Osteoblast (primary cell): ENCODE measurements around the gene HSPB3. TPM values are rescaled to one million over a fixed set of nuclear protein-coding genes. Genes with fewer than 3 reads are reported as not detected.
"Not testable (repeated sequence)": the region's sequence is repeated elsewhere in the genome, so short reads cannot be mapped to it uniquely, and the experiment has no call there.

Experiments
- DNase-seq: peaks from one replicate; pipeline ENCODE4 v3.0.0; 2011; ENCODE audit warnings: low spot score, mixed read lengths; ENCODE audit not compliant: insufficient read length; ENCODE audit errors: missing footprints
- H2AFZ ChIP-seq: 2 replicates; pipeline ENCODE4 v1.6.0; 2011; ENCODE audit warnings: mild to moderate bottlenecking, low read length
- H3K27ac ChIP-seq: 2 replicates; pipeline ENCODE4 v1.5.1; 2011; ENCODE audit warnings: mild to moderate bottlenecking, low read depth, low read length, moderate library complexity
- H3K27me3 ChIP-seq: 2 replicates; pipeline ENCODE4 v1.6.0; 2012; ENCODE audit warnings: mild to moderate bottlenecking, control low read depth, inconsistent platforms, low read length, moderate library complexity; ENCODE audit not compliant: insufficient read depth
- H3K36me3 ChIP-seq: 2 replicates; pipeline ENCODE4 v1.5.1; 2011; ENCODE audit warnings: mild to moderate bottlenecking, low read length, control low read depth, moderate library complexity; ENCODE audit not compliant: insufficient read depth
- H3K4me1 ChIP-seq: 2 replicates; pipeline ENCODE4 v1.5.1; 2011; ENCODE audit warnings: mild to moderate bottlenecking, low read length, control low read depth, moderate library complexity; ENCODE audit not compliant: insufficient read depth
- H3K4me2 ChIP-seq: 2 replicates; pipeline ENCODE4 v1.6.0; 2011; ENCODE audit warnings: mild to moderate bottlenecking, low read length; ENCODE audit not compliant: insufficient read depth
- H3K4me3 ChIP-seq: fragments of 200-600 bp; sonication (generic); 3 replicates; pipeline ENCODE4 v1.5.1; 2012; ENCODE audit warnings: mild to moderate bottlenecking, low read length, inconsistent platforms; ENCODE audit not compliant: insufficient read depth
- H3K79me2 ChIP-seq: 2 replicates; pipeline ENCODE4 v1.6.0; 2012; ENCODE audit warnings: mild to moderate bottlenecking, low read length, control low read depth, inconsistent platforms; ENCODE audit not compliant: insufficient read depth
- H3K9me3 ChIP-seq: 2 replicates; pipeline ENCODE4 v1.5.1; 2011; ENCODE audit warnings: low read depth, low read length, control low read depth
- H4K20me1 ChIP-seq: 2 replicates; pipeline ENCODE4 v1.6.0; 2012; ENCODE audit warnings: mild to moderate bottlenecking, low read length, control low read depth; ENCODE audit not compliant: insufficient read depth
- CTCF ChIP-seq: IDR thresholded peaks from 2 replicates; pipeline ENCODE4 v1.5.1; 2011; ENCODE audit warnings: mild to moderate bottlenecking, low read depth, low read length, moderate library complexity; ENCODE audit errors: extremely low read depth
- total RNA-seq: library from RNA; depleted of rRNA; stranded (reverse); fragments of >200 nt; gene quantifications from 2 replicates; pipeline ENCODE4 v1.2.3, GENCODE V29; 2012

Gene HSPB3
- total RNA-seq, 1 donor, result not detected

GRCh38 chr5:54480296-54480695, 24.8 kb downstream of the HSPB3 start:
- no peak for DNase-seq
- no peak overlapping the region for H3K4me2 ChIP-seq
- no peak overlapping the region for H3K4me3 ChIP-seq

GRCh38 chr5:54484219-54484894, 28.9 kb downstream of the HSPB3 start:
- no peaks in the 10 kb centered on the region for H3K36me3 ChIP-seq
- H3K79me2 ChIP-seq, result no peaks in the 10 kb centered on the region
- peaks cover 6% of the 10 kb centered on the region for H3K27me3 ChIP-seq
- no peak overlapping the region for H3K4me3 ChIP-seq
- DNase-seq, result no peak
- no peaks in the 10 kb centered on the region for H4K20me1 ChIP-seq
- no peaks in the 10 kb centered on the region for H3K4me1 ChIP-seq
- no peaks in the 10 kb centered on the region for H3K9me3 ChIP-seq
- H2AFZ ChIP-seq, result no peak overlapping the region
- H3K4me2 ChIP-seq, result no peak overlapping the region
- no peak overlapping the region for H3K27ac ChIP-seq
- TF ChIP-seq CTCF, result no peak

More at GRCh38 chr5:54480296-54480695, 24.8 kb downstream of the HSPB3 start:
- Histone ChIP-seq H3K9me3 (no peaks in the 10 kb centered on the region), H3K4me1 (no peaks in the 10 kb centered on the region), H3K27ac (no peak overlapping the region), H2AFZ (no peak overlapping the region), H3K79me2 (no peaks in the 10 kb centered on the region), H3K36me3 (no peaks in the 10 kb centered on the region), H4K20me1 (no peaks in the 10 kb centered on the region), H3K27me3 (peaks cover 8% of the 10 kb centered on the region)
- no peak for TF ChIP-seq CTCF

GRCh38 chr5:54485659-54486058, 30.2 kb downstream of the HSPB3 start:
- H3K36me3 ChIP-seq, H3K79me2 ChIP-seq, H2AFZ ChIP-seq, H3K27me3 ChIP-seq, H3K9me3 ChIP-seq, H3K4me1 ChIP-seq, DNase-seq, H3K27ac ChIP-seq, H3K4me2 ChIP-seq, H3K4me3 ChIP-seq, H4K20me1 ChIP-seq: not testable (repeated sequence)

GRCh38 chr5:54489648-54489979, 34.1 kb downstream of the HSPB3 start:
- not testable (repeated sequence) for DNase-seq, H3K36me3 ChIP-seq, H3K4me3 ChIP-seq, H3K27me3 ChIP-seq, H4K20me1 ChIP-seq, H3K4me2 ChIP-seq, H3K4me1 ChIP-seq, H2AFZ ChIP-seq, H3K27ac ChIP-seq, H3K79me2 ChIP-seq, H3K9me3 ChIP-seq

- Histone ChIP-seq H3K27me3 (peaks cover 3% of the 10 kb centered on the region), H4K20me1 (no peaks in the 10 kb centered on the region), H3K79me2 (no peaks in the 10 kb centered on the region), H3K27ac (no peak overlapping the region), H3K36me3 (no peaks in the 10 kb centered on the region), H2AFZ (no peak overlapping the region), H3K9me3 (no peaks in the 10 kb centered on the region), H3K4me3 (no peak overlapping the region), H3K4me1 (no peaks in the 10 kb centered on the region), H3K4me2 (no peak overlapping the region)
- TF ChIP-seq CTCF, result no peak
- DNase-seq, result no peak
These were observed 35.8 kb downstream of the HSPB3 start for GRCh38 chr5:54491326-54491725.
